Esophagus squamous epithelium (tissue), 4 donors: Measurements from ENCODE around the gene NRCAM.

ENCODE experiments used
- CTCF ChIP-seq, 6 experiments: fragments of 450-650 bp in 4 of 6; fragments of 200-600 bp in 2 of 6; sonication (generic) in 2 of 6; IDR thresholded peaks; one replicate each; pipeline ENCODE4 v1.5.1; 2016 to 2019; ENCODE audit warnings: antibody characterized with exemption in 6 of 6, mild to moderate bottlenecking in 4 of 6, moderate library complexity in 4 of 6
- POLR2A ChIP-seq, 4 donors: fragments of 450-650 bp; IDR thresholded peaks; one replicate each; pipeline ENCODE4 v1.6.1; 2017; ENCODE audit warnings: antibody characterized with exemption in 4 of 4, mild to moderate bottlenecking in 4 of 4, moderate library complexity in 3 of 4

GRCh38 chr7:108164946-108165345, 291.3 kb downstream of the NRCAM start:
- no peak for TF ChIP-seq CTCF (IDR thresholded peaks at IDR 0.05)
- no peak for TF ChIP-seq POLR2A (IDR thresholded peaks at IDR 0.05)
